RCC 7860 (cell line): ENCODE data around the gene SLC6A11.

ENCODE experiments used
- DNase-seq: peaks from one replicate; pipeline ENCODE4 v3.0.0-alpha.2; 2015; ENCODE audit warnings: low spot score
- FAIRE-seq: peaks from 2 replicates; lab custom pipeline; 2012; peaks lifted over from hg19 to GRCh38; lab: Jason Lieb, UNC

SLC6A11 gene

DNA sequence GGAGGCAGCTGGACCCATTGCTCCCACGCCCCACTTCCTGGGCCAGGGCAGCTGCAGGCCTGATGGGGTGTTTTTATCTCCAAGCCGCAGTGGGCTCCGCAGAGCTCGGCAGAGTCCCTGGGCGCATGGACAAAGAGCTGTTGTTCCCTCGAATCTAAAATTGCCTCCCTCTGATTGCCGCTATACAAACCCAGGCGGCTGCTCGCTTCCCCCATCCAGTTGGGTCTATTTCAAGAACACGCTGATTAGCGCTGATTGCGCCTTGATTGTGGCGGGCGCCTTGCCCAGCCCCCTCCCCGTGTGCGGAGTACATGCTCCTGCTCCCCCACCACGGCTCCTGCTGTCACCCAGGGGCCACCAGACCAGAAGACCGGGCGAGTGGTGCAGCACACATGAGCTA, 133.2 kb downstream of the SLC6A11 start:
- DNase-seq = no peak
- no peak for FAIRE-seq

- DNase-seq (peak; percentile 21), FAIRE-seq (no peak)
Measured at GRCh38 chr3:10950476-10951294, 134.7 kb downstream of the SLC6A11 start.

DNA sequence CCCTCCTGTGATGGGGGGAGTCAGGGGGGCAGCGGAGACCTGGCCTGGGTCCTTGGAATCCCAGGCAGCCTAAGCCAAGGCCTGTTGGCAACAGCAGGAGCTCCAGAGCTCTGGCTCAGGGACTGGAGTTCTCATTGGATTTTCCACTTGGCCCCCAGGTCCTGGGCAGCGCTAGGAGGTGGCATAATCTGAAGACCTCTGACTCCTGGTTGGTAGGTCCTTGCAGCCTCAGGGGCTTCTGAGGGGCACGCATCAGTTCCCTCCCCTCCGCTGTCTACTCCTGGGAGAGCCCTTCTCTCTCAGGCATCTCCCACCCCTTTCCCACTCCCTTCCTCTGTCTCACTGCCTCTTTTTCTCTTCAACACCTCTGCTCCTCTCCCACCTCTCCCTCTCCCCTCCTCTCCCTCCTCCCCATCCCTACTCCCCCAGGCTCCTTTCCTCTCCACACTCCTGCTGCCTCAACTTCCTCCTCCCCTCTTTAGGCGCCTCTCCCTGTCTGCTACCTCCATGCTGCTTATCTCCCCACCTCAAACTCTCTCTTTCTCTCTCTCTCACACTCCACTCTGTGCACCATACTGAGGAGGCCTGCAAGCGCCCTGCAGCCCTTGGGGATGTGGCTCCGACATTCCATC, 135.4 kb downstream of the SLC6A11 start:
- FAIRE-seq (no peak), DNase-seq (no peak)

DNA sequence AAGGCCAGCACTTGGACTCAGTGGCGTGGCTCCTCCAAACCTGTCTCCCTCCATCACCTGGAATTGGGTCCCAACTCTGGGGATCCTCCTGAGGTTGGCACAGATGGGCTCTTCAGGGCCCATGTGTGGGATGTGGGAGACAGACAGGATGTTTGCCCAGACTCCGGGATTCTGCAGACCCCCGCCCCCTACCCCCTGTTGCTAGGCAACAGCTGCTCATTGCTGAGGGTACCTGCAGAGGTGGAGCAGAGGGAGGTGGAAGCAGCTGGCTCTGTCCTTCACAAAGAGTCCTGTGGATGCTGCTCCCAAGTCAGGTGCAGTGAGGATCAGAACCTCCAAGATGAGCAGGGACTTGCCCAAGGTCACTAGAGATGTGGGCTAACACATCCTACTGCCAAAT, 136.5 kb downstream of the SLC6A11 start:
- no peak for DNase-seq
- FAIRE-seq = no peak

DNA sequence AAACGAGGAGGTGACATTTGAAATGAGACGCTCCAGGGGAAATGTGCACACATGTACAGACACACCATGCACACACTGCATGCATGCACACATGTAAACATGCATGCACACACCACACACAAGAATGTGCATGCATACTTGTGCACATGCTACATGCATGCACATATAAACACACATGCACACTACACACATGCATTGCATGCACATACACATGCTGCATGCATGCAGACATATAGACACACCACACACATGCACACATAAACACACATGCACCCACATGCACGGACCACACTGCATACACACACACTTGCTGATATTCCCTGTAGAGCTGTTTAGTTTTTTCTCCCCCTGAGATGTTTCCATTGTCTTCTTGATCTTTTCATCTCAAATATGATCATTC, 138.7 kb downstream of the SLC6A11 start:
- DNase-seq = no peak
- FAIRE-seq = no peak

- FAIRE-seq = no peak
- no peak for DNase-seq
Measured at GRCh38 chr3:10955711-10956453, 139.9 kb downstream of the SLC6A11 start.

GRCh38 chr3:10956531-10956930, 140.5 kb downstream of the SLC6A11 start:
- DNase-seq = no peak
- no peak for FAIRE-seq

DNA sequence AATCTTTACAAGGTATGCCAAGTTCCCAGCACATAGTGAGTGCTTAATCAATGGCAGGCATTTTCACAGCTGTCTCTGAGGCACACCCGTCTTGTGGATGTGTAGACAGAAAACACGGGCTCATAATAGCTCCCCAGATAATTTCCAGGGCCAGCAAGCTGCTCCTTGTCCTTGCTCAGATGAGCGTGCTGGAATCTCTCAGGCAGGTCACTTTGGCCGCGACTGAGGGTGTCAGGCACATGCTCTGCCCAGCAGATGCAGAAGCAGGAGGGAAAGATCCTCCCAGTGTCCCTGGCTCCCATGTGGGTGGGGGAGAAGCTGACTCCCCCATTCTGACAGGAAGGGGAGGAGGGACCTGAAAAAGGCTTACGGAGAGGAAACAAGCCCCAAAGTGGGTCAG, 141.0 kb downstream of the SLC6A11 start:
- DNase-seq = no peak

GRCh38 chr3:10957976-10958749, 142.1 kb downstream of the SLC6A11 start:
- FAIRE-seq (no peak), DNase-seq (no peak)

More for the DNA sequence above, 141.0 kb downstream of the SLC6A11 start:
- no peak for FAIRE-seq

DNA sequence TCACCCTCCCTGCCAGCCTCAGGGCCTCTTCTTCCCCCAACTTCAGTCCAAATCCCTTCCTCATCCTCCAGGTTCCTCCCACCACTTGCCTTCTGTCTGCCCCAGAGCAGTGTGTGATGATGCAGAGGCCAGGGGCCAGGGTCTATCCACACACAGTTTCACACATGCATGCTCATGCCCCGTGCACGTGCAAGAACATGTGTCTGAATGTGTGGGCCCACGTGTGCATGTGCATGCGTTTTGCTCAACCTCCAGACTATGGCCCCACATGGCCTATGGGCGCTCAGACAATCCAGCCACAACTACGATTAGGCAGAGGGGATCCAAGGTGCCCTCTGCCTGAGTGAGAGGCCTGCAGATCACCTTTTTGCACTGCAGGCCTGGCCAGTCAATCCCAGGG, 144.2 kb downstream of the SLC6A11 start:
- no peak for DNase-seq
- no peak for FAIRE-seq

DNA sequence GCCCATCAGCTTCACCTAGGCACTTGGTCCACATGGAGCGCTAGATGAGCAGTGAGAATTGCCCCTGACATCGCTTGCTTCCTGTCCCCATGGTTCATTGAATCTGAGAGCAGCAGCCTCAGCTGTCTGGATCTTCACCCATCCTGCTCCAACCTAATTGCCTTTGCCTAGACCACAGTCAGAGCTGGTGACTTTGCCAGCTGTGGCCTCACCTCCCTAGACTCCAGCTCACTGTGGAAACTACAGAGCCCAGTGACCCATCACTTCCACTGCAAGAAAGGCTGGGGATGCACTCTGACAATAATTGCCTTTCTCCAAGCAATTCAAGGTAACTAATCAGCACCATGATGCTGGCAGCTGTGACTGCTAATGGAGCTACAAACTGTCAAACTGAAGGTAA, 145.9 kb downstream of the SLC6A11 start:
- FAIRE-seq (no peak), DNase-seq (no peak)

DNA sequence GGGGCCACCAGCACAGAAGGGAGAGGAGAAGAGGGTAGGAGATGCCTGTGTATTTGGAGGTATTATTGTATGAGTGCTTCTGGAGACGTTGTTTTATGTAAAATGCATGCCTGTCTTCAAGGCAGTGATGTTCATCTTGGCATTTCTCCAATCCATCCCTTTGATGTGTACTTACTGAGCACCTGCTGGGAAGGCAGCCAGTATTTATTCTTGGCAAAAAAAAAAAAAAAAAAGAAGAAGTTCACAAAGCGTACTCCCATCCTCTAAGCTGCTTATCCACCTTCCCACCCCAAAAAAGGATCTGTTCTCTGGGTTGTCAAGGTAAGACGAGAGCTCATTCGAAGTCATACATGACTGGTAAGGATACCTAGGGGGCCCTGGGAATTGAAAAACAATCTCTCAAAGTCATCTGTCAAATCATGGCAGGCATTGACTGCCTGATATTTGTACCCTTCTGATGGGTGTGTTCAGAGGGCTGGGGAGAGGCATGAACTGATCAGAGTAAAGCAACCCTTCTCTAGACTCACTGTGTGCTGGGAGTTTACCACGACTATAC, 146.5 kb downstream of the SLC6A11 start:
- DNase-seq = no peak
- FAIRE-seq = no peak

GRCh38 chr3:10964537-10965167, 148.6 kb downstream of the SLC6A11 start:
- DNase-seq (no peak), FAIRE-seq (no peak)

DNA sequence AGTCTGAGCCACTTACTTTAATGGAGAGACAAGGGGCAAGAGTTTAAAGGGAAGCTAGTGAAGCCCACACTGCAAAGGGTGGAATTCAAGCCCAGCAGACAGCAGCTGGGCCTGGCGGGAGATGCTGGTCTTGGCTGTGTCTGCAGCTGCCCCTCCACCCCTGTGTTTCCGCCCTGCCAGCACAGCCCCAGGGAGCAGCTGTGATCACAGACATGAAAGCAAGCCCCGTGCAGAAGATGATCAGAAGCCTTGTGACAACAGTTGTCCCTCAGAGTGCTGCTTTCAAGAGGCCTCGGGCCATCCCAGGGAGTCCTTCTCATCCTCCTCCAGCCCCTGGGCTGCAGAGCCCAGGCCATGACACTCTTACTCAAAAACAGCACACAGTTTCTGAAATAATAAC, 152.4 kb downstream of the SLC6A11 start:
- FAIRE-seq = no peak

DNA sequence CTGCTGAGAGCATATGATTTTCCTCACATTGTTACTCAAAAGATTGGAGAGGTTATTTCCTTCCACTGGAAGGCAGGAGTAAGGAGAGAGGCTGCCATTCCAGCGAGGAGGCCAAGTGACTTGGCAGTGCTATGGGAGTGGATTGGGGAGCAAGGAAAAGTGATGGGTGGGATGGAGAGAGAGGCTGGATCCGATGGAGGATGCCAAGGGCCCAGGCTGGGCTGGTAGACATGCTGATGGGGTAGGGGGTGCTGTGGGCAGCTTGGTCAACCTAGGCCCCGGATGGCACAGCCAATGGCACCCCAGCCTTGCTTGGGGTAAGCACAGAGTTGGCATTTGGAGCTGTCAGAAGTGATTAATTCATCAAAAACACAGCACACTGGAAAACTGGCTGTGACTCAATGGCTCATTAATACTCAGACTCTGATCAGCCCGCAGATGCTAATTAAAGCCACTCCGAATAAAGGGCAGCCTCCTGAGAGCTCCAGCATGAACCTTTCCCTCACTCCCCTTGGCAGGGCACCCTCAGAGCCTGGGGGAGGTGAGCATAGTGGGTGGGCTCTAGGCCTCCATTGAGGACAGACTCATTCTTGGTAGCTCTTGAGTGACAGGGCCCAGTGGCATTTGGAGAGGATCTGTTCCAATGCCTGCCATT, 154.4 kb downstream of the SLC6A11 start:
- no peak for FAIRE-seq
- no peak for DNase-seq

More for the DNA sequence above, 152.4 kb downstream of the SLC6A11 start:
- DNase-seq = no peak

DNA sequence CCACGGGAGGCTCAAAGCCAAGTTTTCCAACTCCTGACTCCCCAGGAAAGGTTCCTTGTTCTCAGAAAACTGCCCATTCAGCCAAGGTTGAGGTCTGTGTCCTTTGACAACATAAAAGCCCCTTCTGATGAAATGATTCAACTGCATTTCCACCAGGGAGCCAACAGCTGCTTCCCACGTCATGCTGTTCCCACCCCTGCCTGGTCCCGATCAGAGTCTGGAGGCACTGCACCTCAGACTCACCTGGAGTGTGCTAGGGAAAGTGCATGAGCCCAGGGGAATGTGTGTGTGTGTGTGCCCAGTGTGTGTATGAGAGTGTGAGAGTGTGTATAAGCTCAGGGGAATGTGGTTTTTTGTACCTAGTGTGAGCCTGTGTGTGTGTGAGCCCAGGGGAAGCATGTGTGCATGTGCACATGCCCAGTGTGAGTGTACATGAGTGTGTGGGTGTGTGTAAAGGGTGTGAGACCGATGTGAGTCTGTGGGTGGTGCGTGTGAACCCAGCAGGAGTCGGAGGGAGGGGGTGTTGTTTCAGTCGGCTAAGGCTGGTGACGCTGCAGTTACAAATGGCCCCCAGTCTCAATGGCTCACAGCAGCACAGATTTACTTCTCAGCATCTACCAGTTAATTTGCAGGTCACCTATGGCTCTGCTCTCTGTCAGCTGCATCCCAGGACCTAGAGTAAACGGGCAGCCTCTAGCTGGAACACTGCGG, 156.2 kb downstream of the SLC6A11 start:
- DNase-seq = no peak
- no peak for FAIRE-seq

DNA sequence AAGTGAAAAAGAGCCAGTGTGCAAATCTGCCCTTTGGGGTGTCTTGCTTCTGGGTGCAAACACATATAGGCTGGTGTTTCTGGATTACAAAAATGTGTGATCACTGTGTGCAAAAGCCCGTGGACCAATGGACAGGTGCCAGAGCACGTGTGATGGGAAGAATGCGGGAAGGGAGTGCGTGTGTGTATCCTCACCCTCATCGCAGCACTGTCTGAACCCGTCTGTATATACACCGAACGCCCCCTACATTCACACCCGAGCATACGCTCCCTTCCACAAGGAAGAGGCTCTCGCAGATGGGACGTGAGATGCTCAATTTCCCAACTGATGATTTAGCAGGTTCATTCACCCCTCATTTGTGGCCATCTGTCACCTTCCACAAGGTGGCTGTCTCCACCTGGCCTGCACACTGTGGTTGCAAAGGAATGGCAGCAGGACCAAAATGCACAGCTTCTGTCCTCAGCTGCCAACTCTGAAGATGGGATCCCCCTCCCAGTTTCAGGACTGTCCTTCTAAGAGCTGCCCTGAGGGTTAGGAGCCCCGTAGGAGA, 157.1 kb downstream of the SLC6A11 start:
- DNase-seq = no peak
- FAIRE-seq = no peak

DNA sequence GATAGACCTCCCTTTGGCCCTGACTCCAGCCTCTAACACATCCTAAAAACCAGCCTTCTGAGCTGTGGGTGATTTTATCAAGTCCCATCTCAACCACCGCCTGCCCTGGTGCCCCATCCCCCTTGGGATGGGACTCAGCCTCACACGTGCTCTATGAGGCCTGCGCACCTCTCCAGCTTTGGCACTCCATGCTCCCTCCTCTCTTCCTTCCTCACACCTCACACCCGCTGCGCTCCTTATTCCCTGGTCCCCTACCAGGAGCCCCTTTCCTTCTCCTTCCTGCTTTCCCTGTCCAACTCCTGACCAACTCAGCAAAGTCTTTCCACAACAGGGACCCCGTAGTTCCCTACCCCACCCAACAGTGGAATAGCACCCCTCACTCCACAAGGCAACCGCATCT, 158.1 kb downstream of the SLC6A11 start:
- DNase-seq (no peak), FAIRE-seq (no peak)
